AG10803 (cell line): ENCODE results near the gene RNF43.

Experiments
- DNase-seq: peaks from one replicate; pipeline ENCODE4 v3.0.0; 2010; ENCODE audit warnings: low read depth
- H3K4me3 ChIP-seq: 2 replicates; pipeline ENCODE4 v1.5.1; 2011; ENCODE audit warnings: mild to moderate bottlenecking, low read length, control low read depth
- TF ChIP-seq, protein P1 (sequence below): conservative IDR thresholded peaks from 2 replicates; pipeline ENCODE4 v1.5.1; 2011; ENCODE audit warnings: mild to moderate bottlenecking, low read length, control low read depth, inconsistent platforms

RNF43 gene

DNA sequence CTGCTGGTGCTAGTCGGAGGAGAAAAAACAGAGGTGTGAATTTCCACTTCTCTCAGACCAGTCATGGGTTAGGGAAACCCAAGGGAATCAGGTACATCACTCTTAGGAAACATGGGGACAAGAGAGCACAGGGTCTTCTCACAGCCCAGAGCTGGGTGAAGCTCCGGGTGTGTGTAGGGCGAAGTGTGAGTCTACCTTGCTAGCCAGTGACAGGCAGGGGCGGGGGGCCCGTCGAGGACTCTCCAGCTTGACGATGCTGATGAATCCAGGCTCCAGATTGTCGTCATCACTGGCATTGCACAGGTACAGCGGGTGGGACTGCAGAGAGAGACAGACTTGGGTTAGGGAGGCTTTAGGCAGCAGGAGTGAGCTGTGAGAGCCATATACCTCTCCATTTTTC is 46.6 kb downstream of the RNF43 start:
- H3K4me3 ChIP-seq: no peak overlapping the region
- no peak for DNase-seq
- TF ChIP-seq, protein P1, sequence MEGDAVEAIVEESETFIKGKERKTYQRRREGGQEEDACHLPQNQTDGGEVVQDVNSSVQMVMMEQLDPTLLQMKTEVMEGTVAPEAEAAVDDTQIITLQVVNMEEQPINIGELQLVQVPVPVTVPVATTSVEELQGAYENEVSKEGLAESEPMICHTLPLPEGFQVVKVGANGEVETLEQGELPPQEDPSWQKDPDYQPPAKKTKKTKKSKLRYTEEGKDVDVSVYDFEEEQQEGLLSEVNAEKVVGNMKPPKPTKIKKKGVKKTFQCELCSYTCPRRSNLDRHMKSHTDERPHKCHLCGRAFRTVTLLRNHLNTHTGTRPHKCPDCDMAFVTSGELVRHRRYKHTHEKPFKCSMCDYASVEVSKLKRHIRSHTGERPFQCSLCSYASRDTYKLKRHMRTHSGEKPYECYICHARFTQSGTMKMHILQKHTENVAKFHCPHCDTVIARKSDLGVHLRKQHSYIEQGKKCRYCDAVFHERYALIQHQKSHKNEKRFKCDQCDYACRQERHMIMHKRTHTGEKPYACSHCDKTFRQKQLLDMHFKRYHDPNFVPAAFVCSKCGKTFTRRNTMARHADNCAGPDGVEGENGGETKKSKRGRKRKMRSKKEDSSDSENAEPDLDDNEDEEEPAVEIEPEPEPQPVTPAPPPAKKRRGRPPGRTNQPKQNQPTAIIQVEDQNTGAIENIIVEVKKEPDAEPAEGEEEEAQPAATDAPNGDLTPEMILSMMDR: no peak

DNA sequence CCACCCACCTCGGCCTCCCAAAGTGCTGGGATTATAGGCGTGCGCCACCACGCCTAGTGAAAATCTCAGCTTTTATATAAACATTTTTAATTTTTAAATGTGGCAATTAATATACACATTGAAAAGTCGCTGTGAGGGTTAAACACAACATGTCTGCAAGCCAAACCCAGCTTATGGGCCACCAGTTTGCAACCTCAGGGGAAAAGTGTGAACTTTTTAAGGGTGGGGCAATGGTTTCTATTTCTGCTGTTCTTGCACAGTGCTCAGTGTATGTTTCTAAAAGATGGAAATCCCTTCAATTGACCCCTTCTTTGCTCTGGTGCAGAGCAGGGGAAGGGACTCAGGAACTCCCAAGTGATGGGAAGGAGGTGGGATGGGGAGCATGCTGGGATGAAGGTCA is 47.0 kb downstream of the RNF43 start:
- no peak for DNase-seq
- TF ChIP-seq, protein P1: no peak
- H3K4me3 ChIP-seq: no peak overlapping the region

DNA sequence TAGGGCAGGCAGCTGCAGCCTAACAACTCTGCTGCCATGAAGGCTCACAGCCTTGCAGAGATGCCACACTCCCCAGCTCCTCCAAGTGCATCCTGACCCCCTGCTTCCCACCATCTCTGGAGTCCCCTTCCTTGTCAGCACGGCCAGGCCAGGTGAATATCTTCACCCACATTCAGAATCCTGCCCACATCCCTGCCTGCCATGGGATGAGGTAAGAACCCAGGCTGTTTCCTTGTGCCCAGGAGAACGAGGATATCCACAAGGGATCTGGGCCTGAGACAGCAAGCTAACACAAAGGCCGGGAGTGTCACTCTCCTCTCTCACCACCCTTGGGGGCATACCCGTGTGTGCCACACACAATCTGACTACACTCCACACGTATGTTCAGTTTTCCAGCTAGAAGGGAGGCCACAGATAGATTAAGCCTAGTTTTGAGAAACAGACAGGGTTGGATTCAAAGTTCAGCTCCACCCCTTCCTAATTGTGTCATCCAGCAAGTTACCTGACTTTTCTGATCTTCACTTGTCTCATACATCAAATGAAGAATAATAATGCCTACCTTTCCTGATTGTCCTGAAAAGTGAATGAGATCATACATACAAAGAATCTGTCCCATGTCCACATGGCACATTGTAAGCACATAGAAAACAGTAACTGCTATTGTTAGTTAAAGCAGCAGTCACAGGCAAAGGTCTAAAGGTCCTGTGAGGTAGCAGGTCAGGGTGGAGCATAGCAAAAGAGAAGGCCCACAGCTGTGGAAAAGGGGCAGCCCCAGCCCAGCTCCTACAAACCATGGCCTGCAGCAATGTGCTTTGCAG is 47.9 kb downstream of the RNF43 start:
- TF ChIP-seq, protein P1: no peak
- no peak overlapping the region for H3K4me3 ChIP-seq
- no peak for DNase-seq

DNA sequence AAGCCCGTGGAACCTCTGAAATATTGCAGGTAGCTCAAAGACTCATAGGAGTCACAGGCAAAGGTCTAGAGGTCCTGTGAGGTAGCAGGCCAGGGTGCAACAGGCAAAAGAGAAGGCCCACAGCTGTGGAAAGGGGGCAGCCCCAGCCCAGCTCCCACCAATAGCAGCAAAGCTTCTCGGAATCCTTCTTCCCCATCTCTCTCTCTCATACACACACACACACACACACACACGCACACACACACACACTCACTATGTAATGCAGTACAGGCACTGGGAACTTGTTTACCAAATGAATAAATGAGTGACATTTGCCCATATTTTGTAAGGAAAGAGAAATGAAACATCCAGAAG is 48.5 kb downstream of the RNF43 start:
- TF ChIP-seq, protein P1: no peak
- no peak for DNase-seq
- no peak overlapping the region for H3K4me3 ChIP-seq
